Heart left ventricle (tissue), 13 donors: ENCODE measurements around the gene CCR6.

Source experiments
- POLR2A ChIP-seq, 2 donors: fragments of 450-650 bp; IDR thresholded peaks; one replicate each; pipeline ENCODE4 v1.6.1; 2017; ENCODE audit warnings: antibody characterized with exemption in 2 of 2, mild to moderate bottlenecking in 2 of 2, moderate library complexity in 2 of 2
- TF ChIP-seq, protein P1 (sequence below), 12 donors: fragments of 200-600 bp; sonication (generic) in 4 of 12; IDR thresholded peaks; one replicate each; pipeline versions ENCODE4 v1.5.0 to v1.8.0; 2018 to 2022; ENCODE audit warnings: antibody characterized with exemption in 12 of 12, mild to moderate bottlenecking in 5 of 12
- donor health status: ischemic (EF 13 %, LVEDD 7.1; RV severe dilation, severe dysfunction).
- donor health status: DM: no; HTN: yes; CAD: no.
- donor health status: DM: no; HTN: no; CAD: no.
- donor health status: ischemic (EF 25% LVEDD 6.9; RV normal size, moderate dysfunction).
- donor health status: ischemic (EF 25% LVEDD 5.7; RV mildly dilated, moderate dysfunction).
- donor health status: ischemic (EF 35%, LVEDD 5.7; RV mildly dilated, moderate dysfunction).
- donor health status: nonischemic (EF 11% LVEDD 7.7; RV severe dilation, severe dysfunction).
- donor health status: DM: yes; HTN: yes; CAD: no.
- donor health status: PGD.
- donor health status: ischemic (EF 29% LVEDD 5.4; RV normal size, mild dysfunction).
- donor health status: nonischemic (EF 23%, LVEDD 6.1; RV moderate dilation, normal function).

GRCh38 chr6:167109651-167110050, 13.2 kb upstream of the CCR6 start:
- TF ChIP-seq, protein P1, sequence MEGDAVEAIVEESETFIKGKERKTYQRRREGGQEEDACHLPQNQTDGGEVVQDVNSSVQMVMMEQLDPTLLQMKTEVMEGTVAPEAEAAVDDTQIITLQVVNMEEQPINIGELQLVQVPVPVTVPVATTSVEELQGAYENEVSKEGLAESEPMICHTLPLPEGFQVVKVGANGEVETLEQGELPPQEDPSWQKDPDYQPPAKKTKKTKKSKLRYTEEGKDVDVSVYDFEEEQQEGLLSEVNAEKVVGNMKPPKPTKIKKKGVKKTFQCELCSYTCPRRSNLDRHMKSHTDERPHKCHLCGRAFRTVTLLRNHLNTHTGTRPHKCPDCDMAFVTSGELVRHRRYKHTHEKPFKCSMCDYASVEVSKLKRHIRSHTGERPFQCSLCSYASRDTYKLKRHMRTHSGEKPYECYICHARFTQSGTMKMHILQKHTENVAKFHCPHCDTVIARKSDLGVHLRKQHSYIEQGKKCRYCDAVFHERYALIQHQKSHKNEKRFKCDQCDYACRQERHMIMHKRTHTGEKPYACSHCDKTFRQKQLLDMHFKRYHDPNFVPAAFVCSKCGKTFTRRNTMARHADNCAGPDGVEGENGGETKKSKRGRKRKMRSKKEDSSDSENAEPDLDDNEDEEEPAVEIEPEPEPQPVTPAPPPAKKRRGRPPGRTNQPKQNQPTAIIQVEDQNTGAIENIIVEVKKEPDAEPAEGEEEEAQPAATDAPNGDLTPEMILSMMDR (IDR thresholded peaks at IDR 0.05): no peak
- TF ChIP-seq POLR2A (IDR thresholded peaks at IDR 0.05): no peak
